Measurements from ENCODE around the gene RRP7A.
"Not testable (repeated sequence)": the region's sequence is repeated elsewhere in the genome, so short reads cannot be mapped to it uniquely, and the experiment has no call there.

The RRP7A gene, protein sequence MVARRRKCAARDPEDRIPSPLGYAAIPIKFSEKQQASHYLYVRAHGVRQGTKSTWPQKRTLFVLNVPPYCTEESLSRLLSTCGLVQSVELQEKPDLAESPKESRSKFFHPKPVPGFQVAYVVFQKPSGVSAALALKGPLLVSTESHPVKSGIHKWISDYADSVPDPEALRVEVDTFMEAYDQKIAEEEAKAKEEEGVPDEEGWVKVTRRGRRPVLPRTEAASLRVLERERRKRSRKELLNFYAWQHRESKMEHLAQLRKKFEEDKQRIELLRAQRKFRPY

GRCh38 chr22:42519525-42520401 is at the start of gene RRP7A:
Gene RRP7A, minus strand, starts transcription at chr22:42519796. Its CDS starts 10 bp downstream, at chr22:42519786.
- no peak within 1 kb of the TSS for H3K27ac ChIP-seq
- TF ChIP-seq CTCF (IDR thresholded peaks at IDR 0.05) = no peak

DNA sequence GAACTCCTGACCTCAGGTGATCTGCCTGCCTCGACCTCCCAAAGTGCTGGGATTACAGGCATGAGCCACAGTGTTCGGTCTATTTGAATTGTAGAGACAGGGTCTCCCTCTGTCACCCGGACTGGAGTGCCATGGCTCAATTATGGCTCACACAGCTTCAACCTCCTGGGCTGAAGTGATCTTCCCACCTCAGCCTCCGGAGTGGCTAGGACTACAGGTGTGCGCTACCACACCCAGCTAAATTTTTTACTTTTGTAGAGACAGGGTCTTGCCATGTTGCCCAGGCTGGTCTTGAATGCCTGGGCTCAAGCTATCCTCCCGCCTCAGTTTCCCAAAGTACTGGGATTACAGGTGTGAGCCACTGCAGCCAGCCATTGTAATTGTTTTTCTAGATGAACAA is 48.4 kb upstream of the RRP7A start:
- H3K4me3 ChIP-seq (ENCODE audit: low read depth, low read length); H3K4me1 ChIP-seq; H3K79me2 ChIP-seq; H3K4me2 ChIP-seq (ENCODE audit: low read length); H3K27me3 ChIP-seq (ENCODE audit: control insufficient read depth, insufficient read depth, low read length); H3K9me3 ChIP-seq (ENCODE audit: control insufficient read depth, low read length); H3K36me3 ChIP-seq (ENCODE audit: control insufficient read depth, insufficient read depth, low read length); H3K27ac ChIP-seq; H3K9ac ChIP-seq; H2AFZ ChIP-seq: not testable (repeated sequence)

More at GRCh38 chr22:42519525-42520401, at the start of gene RRP7A:
- Histone ChIP-seq H2AFZ (peak within 1 kb of the TSS; percentile 66), H3K4me1 (peaks cover 2% of the 10 kb centered on the region), H3K9me3 (ENCODE audit: control insufficient read depth, low read length) (no peaks in the 10 kb centered on the region), H3K36me3 (ENCODE audit: control insufficient read depth, insufficient read depth, low read length) (no peaks in the 10 kb centered on the region), H3K9ac (no peak within 1 kb of the TSS), H3K27me3 (ENCODE audit: control insufficient read depth, insufficient read depth, low read length) (no peaks in the 10 kb centered on the region), H3K4me2 (ENCODE audit: low read length) (peak within 1 kb of the TSS; percentile 25), H3K79me2 (no peaks in the 10 kb centered on the region), H3K4me3 (ENCODE audit: low read depth, low read length) (peak within 1 kb of the TSS; percentile 60)

DNA sequence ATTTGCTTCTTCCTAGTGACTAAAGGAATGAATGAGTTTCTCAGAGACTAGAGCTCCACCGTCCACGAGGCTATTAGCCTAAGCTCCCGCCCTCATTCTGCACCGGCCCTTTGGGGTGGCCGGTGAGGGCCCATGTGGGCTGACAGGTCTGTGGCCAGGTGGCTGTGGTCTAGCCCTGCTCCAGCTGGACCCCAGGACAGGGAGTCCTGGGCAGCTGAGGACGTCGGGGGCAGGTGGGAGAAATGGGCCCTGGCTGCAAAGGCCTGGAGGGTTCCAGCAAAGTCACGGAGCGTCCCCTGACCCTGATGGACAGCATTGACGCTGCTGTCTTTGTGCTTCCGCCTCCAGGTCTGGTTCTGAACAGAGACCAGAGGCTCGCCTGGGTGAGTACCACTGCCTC is 46.4 kb upstream of the RRP7A start:
- Histone ChIP-seq H3K27me3 (ENCODE audit: control insufficient read depth, insufficient read depth, low read length) (no peaks in the 10 kb centered on the region), H3K36me3 (ENCODE audit: control insufficient read depth, insufficient read depth, low read length) (no peaks in the 10 kb centered on the region), H2AFZ (no peak overlapping the region), H3K4me2 (ENCODE audit: low read length) (no peak overlapping the region), H3K9me3 (ENCODE audit: control insufficient read depth, low read length) (no peaks in the 10 kb centered on the region), H3K79me2 (no peaks in the 10 kb centered on the region), H3K4me1 (peaks cover 7% of the 10 kb centered on the region), H3K4me3 (ENCODE audit: low read depth, low read length) (no peak overlapping the region), H3K9ac (no peak overlapping the region), H3K27ac (no peak overlapping the region)
- TF ChIP-seq CTCF (IDR thresholded peaks at IDR 0.05) = no peak

- TF ChIP-seq CTCF (IDR thresholded peaks at IDR 0.05) = no peak
- H3K4me2 ChIP-seq (ENCODE audit: low read length) = no peak overlapping the region
- H3K36me3 ChIP-seq (ENCODE audit: control insufficient read depth, insufficient read depth, low read length) = no peaks in the 10 kb centered on the region
- no peak overlapping the region for H3K27ac ChIP-seq
- H3K79me2 ChIP-seq = no peaks in the 10 kb centered on the region
- H3K27me3 ChIP-seq (ENCODE audit: control insufficient read depth, insufficient read depth, low read length) = no peaks in the 10 kb centered on the region
- no peak overlapping the region for H3K4me3 ChIP-seq (ENCODE audit: low read depth, low read length)
- H2AFZ ChIP-seq = no peak overlapping the region
- H3K9ac ChIP-seq = no peak overlapping the region
- H3K9me3 ChIP-seq (ENCODE audit: control insufficient read depth, low read length) = no peaks in the 10 kb centered on the region
- H3K4me1 ChIP-seq = peaks cover 7% of the 10 kb centered on the region
Observed at GRCh38 chr22:42564699-42565098, 45.1 kb upstream of the RRP7A start.

- H3K27me3 ChIP-seq (ENCODE audit: control insufficient read depth, insufficient read depth, low read length); H3K9me3 ChIP-seq (ENCODE audit: control insufficient read depth, low read length); H2AFZ ChIP-seq; H3K27ac ChIP-seq; H3K36me3 ChIP-seq (ENCODE audit: control insufficient read depth, insufficient read depth, low read length); H3K4me3 ChIP-seq (ENCODE audit: low read depth, low read length); H3K79me2 ChIP-seq; H3K4me1 ChIP-seq; H3K9ac ChIP-seq; H3K4me2 ChIP-seq (ENCODE audit: low read length): not testable (repeated sequence)
Observed at GRCh38 chr22:42563943-42564342, 44.3 kb upstream of the RRP7A start.

Measured in parathyroid adenoma (tissue), 2 donors.